HG02852 (cell line): ENCODE results near the gene GPR156.

Experiments used
- ATAC-seq: cut with Tn5 transposase; IDR thresholded peaks from one replicate; pipeline ENCODE4 v1.9.1; 2021; ENCODE audit warnings: mild to moderate bottlenecking, moderate library complexity; ENCODE audit not compliant: unreplicated experiment

Gene GPR156

DNA sequence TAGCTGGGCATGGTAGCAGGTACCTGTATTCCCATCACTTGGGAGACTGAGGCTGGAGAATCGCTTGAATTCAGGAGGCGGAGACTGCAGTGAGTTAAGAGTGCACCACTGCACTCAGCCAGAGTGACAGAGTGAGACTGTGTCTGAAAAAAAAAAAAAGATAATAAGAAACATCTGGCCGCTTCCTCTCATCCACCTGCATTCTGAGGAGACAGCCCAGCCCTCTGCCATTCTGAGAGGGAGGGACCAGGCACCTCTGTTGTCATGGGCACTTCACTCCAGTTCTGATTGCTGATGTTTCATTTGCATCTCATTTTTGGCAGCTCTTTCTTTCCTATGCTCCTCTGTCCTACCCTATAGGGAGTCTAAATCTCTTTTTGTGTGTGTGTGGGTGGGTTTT is 154.4 kb downstream of the GPR156 start:
- ATAC-seq, result no peak

DNA sequence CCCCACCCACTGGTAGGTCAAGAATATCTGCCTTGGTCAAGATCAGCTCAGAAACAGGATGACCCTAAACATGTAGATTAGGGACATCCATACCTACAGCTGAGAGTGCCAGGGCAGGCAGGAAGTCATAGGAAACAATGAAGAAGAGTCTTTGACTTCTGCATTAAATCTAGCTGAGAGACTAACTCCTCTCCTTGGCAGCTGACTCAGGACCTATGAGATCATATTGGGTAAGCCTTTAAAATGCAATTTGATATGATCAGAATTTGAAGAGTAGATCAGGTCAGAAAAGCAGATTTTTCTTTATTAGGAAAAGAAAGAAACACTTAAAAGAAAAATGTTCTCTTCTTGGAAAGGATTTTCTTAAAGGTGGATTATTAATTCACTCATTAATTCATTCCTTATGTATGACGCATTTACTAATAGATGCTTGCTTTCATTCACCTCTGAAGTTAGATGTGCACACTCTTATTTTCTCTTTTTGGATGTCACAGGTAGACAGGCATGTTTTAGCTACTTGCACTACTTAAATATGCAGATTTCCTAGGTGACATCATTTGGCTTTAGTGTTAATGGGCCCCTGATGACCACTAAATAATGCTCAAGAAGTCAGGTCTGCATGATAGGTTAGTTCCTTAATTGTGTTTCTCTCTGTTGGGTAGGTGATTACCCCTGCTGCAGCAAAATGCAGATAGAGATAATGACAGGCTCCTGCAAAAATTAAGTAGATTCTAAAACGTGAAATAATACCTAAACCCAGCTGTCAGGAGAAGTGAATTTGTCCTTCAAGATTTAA is 155.1 kb downstream of the GPR156 start:
- ATAC-seq, result no peak

GRCh38 chr3:120129051-120129450 is 156.0 kb downstream of the GPR156 start:
- ATAC-seq, result no peak

- ATAC-seq, result no peak
These were observed 159.0 kb downstream of the GPR156 start for GRCh38 chr3:120125992-120126391.

DNA sequence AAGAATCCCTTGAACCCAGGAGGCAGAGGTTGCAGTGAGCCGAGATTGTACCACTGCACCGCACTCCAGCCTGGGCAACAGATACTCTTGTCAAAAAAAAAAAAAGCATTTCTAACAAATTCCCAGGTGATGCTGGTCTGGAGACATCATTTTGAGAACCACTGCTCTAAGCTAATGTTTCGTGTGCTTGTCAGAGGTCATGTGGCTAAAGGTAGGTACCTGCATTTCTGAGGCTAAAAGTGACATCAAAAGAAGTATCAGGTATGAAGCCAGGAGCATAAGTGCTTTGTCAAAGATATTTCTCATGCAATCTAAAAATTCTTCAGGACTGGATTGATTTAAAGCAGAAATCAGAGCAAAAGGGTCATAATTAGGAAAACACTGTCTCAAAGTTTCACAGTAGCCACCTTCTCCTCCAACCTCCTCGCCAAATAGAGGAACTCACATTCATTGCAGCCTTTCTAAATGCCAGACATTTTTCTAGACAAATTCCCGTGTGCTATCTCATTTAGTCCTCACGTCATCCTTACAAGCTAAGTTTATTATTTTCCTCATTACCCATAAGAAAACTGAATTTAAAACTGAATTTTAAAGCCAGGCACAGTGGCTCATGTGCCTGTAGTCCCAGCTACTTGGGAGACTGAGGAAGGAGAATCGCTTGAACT is 165.0 kb downstream of the GPR156 start:
- no peak for ATAC-seq
